DMS153 treated with DMSO at 0.1 percent for 48 hours (cell line): ENCODE results near the gene PPP6R2.
"Not testable (repeated sequence)": the region's sequence is repeated elsewhere in the genome, so short reads cannot be mapped to it uniquely, and the experiment has no call there.

Experiments
- DNase-seq: peaks from one replicate; lab custom pipeline; 2025; ENCODE audit not compliant: unreplicated experiment; lab: John Stamatoyannopoulos, UW

PPP6R2 gene

GRCh38 chr22:50317674-50318073 is 25.5 kb upstream of the PPP6R2 start:
- DNase-seq: no peak

DNA sequence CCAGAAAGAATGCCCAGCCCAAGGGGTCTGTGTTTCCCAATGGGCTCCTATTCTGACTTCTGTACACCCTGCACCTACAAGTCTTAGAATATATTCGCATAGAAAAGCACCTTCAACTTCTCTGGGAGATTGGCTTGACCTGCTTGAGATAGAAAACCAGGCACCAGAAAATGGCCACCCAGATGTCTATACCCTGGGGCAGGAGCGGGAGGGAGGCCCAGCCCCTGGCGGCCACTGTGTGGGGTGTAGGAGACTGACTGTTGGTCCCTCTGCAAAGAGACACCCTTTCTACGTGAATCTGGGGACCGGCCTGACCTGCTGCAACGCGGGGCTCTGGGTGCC is 24.8 kb upstream of the PPP6R2 start:
- DNase-seq: no peak

- DNase-seq: no peak
These were observed 24.3 kb upstream of the PPP6R2 start for GRCh38 chr22:50318698-50319411.

- DNase-seq: no peak
These were observed 23.6 kb upstream of the PPP6R2 start for GRCh38 chr22:50319503-50319951.

GRCh38 chr22:50320116-50320515 is 23.0 kb upstream of the PPP6R2 start:
- no peak for DNase-seq

DNA sequence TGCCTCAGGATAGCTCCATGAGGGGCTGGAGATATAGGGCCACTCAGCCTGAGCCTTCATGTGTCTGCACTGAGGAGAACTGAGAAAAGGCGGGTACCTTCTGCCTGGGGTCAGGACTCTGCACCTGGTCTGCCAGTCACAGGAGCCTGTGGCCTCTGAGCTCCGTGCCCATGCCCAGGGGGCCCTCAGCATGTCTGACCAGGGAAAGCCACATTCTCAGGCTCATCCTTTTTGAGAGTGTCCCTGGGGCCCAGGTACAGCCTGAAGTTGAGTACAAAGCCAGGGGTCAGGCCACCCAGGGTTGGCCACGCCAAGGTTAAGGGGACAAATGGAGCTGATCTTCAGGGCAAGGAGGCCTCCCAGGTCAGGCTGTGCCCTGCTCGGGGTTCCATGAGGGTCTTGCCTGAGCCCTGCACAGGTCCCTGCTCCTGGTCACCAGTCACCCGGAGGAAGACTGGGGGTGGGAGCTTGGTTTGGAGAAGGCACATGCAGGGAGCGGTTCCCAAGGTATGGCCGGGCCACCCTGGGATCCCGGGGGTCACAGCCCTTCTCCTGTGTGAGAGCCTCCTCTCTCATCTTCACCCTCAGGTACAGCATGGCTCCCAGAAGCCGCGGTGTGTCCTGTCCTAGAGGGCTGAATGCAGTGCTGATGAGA is 22.3 kb upstream of the PPP6R2 start:
- no peak for DNase-seq

DNA sequence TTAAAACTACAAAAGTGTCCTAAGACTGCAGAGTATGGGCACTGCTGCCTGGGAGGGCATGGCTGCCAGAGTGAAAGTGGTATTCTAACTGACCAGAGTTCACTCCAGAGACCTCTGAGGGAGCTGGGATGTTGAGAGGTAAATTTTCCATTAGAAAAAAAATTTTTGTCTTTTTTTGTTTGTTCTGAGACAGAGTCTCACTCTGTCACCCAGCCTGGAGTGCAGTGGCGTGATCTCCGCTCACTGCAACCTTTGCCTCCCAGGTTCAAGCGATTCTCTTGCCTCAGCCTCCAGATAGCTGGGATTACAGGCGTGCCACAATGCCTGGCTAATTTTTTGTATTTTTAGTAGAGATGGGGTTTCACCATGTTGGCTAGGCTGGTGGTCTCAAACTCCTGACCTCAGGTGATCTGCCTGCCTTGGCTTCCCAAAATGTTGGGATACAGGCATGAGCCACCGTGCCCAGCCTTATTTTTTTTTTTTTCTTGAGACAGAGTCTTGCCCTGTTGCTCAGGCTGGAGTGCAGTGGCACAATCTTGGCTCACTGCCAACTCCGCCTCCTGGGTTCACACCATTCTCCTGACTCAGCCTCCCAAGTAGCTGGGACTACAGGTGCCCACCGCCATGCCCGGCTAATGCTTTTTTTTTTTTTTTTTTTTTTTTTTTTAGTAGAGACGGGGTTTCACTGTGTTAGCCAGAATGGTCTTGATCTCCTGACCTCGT is 20.6 kb upstream of the PPP6R2 start:
- not testable (repeated sequence) for DNase-seq

- DNase-seq: no peak
These were observed 19.2 kb upstream of the PPP6R2 start for GRCh38 chr22:50323900-50324299.

- no peak for DNase-seq
These were observed 17.5 kb upstream of the PPP6R2 start for GRCh38 chr22:50325444-50326224.

DNA sequence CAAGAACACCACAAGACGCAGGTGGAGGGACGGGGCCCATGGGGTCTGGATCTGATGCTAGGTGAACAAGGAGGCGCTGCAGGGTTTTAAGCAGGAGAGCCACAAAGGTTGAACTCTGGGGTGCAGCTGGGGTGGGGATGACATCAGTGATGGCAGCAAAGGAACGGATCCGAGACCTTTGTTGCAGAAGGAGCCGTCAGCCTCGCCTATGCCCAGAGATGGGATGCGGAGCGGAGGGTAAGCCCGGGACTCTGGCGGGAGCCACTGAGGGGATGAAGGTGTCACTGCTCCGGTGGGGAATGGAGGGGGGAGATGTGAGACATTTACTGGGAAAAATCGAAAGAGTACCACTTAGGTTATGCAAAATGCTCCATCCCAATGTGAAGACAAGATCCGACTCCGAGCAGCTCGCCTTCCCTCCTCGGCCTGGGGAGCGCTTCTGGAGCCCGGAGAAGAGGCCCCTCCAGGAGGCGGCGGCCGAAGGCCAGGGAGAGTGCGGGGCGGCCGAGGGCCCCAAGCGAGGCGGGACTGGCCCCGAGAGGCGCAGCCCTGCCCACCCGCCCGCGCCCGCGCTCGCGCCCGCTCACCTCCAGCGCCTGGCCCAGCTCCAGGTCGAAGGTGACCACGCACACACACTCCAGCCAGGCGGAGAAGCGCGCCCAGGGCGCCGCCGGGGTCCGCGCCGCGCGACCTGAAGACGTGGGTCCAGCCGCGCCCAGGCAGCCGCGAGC is 16.7 kb upstream of the PPP6R2 start:
- no peak for DNase-seq

GRCh38 chr22:50326956-50327710 is 16.0 kb upstream of the PPP6R2 start, which contains the start of gene DENND6B:
Gene DENND6B, minus strand, starts transcription at chr22:50327012. Its CDS starts 24 bp downstream, at chr22:50326988.
- peak; percentile 82 for DNase-seq

- DNase-seq: no peak
These were observed 15.5 kb upstream of the PPP6R2 start for GRCh38 chr22:50327711-50328019.

- DNase-seq: no peak
These were observed 13.9 kb upstream of the PPP6R2 start for GRCh38 chr22:50329236-50329635.

DNA sequence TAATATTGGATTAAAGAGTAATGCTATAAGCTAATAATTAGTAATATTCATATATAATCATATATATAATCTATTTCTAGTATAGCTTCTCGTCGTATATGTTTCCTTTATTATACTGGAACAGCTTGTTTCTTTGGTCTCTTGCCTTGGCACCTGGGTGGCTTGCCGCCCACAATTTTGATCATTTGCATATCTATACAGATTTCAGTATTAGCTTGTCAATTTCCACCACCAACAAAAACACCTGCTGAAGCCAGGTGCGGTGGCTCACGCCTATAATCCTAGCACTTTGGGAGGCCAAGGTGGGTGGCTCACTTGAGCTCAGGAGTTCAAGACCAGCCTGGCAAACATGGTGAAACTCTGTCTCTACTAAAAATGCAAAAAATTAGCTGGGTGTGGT is 8.7 kb upstream of the PPP6R2 start:
- not testable (repeated sequence) for DNase-seq

DNA sequence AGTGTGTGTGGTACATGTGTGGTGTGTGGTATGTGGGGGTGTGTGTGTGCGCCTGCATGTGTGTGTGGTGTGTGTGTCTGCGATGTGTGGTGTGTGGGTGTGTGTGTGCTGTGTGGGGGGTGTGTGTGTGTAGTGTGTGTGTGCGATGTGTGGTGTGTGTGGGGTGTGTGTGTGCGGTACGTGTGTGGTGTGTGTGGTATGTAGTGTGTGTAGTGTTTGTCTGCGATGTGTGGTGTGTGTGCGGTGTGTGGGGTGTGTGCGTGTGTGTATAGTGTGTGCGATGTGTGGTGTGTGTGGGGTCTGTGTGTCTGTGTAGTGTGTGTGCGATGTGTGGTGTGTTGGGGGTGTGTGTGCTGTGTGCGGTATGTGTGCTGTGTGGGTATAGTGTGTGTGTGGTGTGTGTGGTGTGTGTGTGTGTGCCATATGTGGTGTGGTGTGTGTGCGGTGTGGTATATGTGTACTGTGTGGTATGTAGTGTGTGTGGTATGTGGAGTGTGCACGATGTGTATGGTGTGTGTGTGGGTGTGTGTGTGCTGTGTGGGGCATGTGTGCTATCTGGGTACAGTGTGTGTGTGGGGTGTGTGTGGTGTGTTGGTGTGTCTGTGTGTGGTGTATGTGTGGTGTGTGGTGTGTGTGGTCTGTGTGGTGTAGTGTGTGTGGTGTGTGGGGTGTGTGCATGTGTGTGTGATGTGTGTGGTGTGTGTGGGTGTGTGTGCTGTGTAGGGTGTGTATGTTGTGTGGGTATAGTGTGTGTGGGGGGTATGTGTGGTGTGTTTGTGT is 5.7 kb upstream of the PPP6R2 start:
- DNase-seq: no peak

GRCh38 chr22:50338042-50338573 is 5.0 kb upstream of the PPP6R2 start:
- DNase-seq: no peak

GRCh38 chr22:50338860-50339462 is 4.2 kb upstream of the PPP6R2 start:
- DNase-seq: no peak
